CD14-positive monocyte (primary cell): ENCODE measurements around the gene UBE2E2. TPM values are rescaled to one million over a fixed set of nuclear protein-coding genes. Genes with fewer than 3 reads are reported as not detected.

Experiments used
- DNase-seq, 3 donors: peaks; one replicate each; pipeline ENCODE4 v3.0.0-alpha.2; 2011 to 2022
- H2AFZ ChIP-seq: 2 replicates; pipeline ENCODE4 v1.6.0; 2012; ENCODE audit warnings: mild to moderate bottlenecking, low read depth, low read length, inconsistent platforms; ENCODE audit not compliant: insufficient read depth, poor library complexity, severe bottlenecking
- H3K27ac ChIP-seq, 2 donors: 1 replicate in 1 of 2; 2 replicates in 1 of 2; pipeline ENCODE4 v1.5.1; 2012 to 2013; ENCODE audit warnings: low read length in 2 of 2, control low read depth in 1 of 2, inconsistent platforms in 1 of 2, low read depth in 1 of 2, mild to moderate bottlenecking in 1 of 2
- H3K27me3 ChIP-seq, 2 donors: one replicate each; pipeline versions ENCODE4 v1.6.0 to v1.6.1; 2011 to 2013; ENCODE audit warnings: low read length in 2 of 2; ENCODE audit not compliant: control insufficient read depth in 2 of 2, insufficient read depth in 2 of 2
- H3K36me3 ChIP-seq, 2 donors: replicated peaks in 1 of 2; 1 replicate in 1 of 2; 2 replicates in 1 of 2; pipeline versions ENCODE4 v1.5.1 to v1.6.1; 2012 to 2013; ENCODE audit warnings: low read length in 2 of 2, control low read depth in 1 of 2, inconsistent platforms in 1 of 2, mild to moderate bottlenecking in 1 of 2; ENCODE audit not compliant: insufficient read depth in 2 of 2, control insufficient read depth in 1 of 2
- H3K4me1 ChIP-seq, 2 donors: 1 replicate in 1 of 2; 2 replicates in 1 of 2; pipeline versions ENCODE4 v1.5.1 to v1.6.1; 2012 to 2013; ENCODE audit warnings: low read length in 2 of 2, control low read depth in 1 of 2, inconsistent platforms in 1 of 2, mild to moderate bottlenecking in 1 of 2, moderate library complexity in 1 of 2; ENCODE audit not compliant: insufficient read depth in 2 of 2, control insufficient read depth in 1 of 2
- H3K4me2 ChIP-seq: replicated peaks from 2 replicates; pipeline ENCODE3; 2012; ENCODE audit warnings: low read length, moderate library complexity, mild to moderate bottlenecking; ENCODE audit not compliant: poor library complexity, severe bottlenecking; ENCODE audit errors: extremely low read depth
- H3K4me3 ChIP-seq, 3 experiments: fragments of 200-600 bp in 1 of 3; sonication (generic) in 1 of 3; replicated peaks in 1 of 3; 1 replicate in 2 of 3; 2 replicates in 1 of 3; pipeline ENCODE4 v1.5.1; 2011 to 2013; ENCODE audit warnings: low read length in 3 of 3, mild to moderate bottlenecking in 3 of 3, control low read depth in 2 of 3, low read depth in 2 of 3, inconsistent platforms in 1 of 3, moderate library complexity in 1 of 3
- H3K79me2 ChIP-seq: 2 replicates; pipeline ENCODE4 v1.6.0; 2012; ENCODE audit warnings: mild to moderate bottlenecking, control low read depth, inconsistent platforms, low read length, moderate library complexity; ENCODE audit not compliant: insufficient read depth
- H3K9ac ChIP-seq: 2 replicates; pipeline ENCODE4 v1.6.0; 2017; ENCODE audit warnings: low read length, mild to moderate bottlenecking; ENCODE audit not compliant: insufficient read depth, poor library complexity, severe bottlenecking
- H3K9me3 ChIP-seq, 2 donors: replicated peaks in 1 of 2; 1 replicate in 1 of 2; 2 replicates in 1 of 2; pipeline versions ENCODE4 v1.5.1 to v1.6.1; 2012 to 2013; ENCODE audit warnings: low read length in 2 of 2, control low read depth in 1 of 2; ENCODE audit not compliant: control insufficient read depth in 1 of 2, insufficient read depth in 1 of 2
- H4K20me1 ChIP-seq: 2 replicates; pipeline ENCODE4 v1.6.0; 2012; ENCODE audit warnings: mild to moderate bottlenecking, low read length, control low read depth, moderate library complexity; ENCODE audit not compliant: insufficient read depth
- H3K27ac Mint-ChIP-seq, 7 donors: one replicate each; pipeline ENCODE4 v1.8.0; 2020; ENCODE audit warnings: mild to moderate bottlenecking in 7 of 7, mixed read lengths in 7 of 7, moderate library complexity in 6 of 7, inconsistent platforms in 2 of 7
- H3K27me3 Mint-ChIP-seq, 3 donors: one replicate each; pipeline ENCODE4 v1.8.0; 2021 to 2022; ENCODE audit warnings: low read depth in 3 of 3, mild to moderate bottlenecking in 3 of 3, mixed read lengths in 3 of 3, moderate library complexity in 3 of 3, inconsistent platforms in 1 of 3
- H3K36me3 Mint-ChIP-seq, 2 donors: one replicate each; pipeline ENCODE4 v1.8.0; 2020; ENCODE audit warnings: mixed read lengths in 2 of 2, inconsistent platforms in 1 of 2, mild to moderate bottlenecking in 1 of 2
- H3K4me1 Mint-ChIP-seq: one replicate; pipeline ENCODE4 v1.8.0; 2020; ENCODE audit warnings: mild to moderate bottlenecking, mixed read lengths
- H3K4me3 Mint-ChIP-seq, 2 donors: one replicate each; pipeline ENCODE4 v1.8.0; 2020; ENCODE audit warnings: mild to moderate bottlenecking in 2 of 2, mixed read lengths in 2 of 2, moderate library complexity in 1 of 2
- H3K9me3 Mint-ChIP-seq, 7 donors: one replicate each; pipeline ENCODE4 v1.8.0; 2020 to 2022; ENCODE audit warnings: mixed read lengths in 7 of 7, mild to moderate bottlenecking in 6 of 7, moderate library complexity in 6 of 7, inconsistent platforms in 2 of 7
- CTCF ChIP-seq: fragments of 200-600 bp; IDR thresholded peaks from one replicate; pipeline ENCODE4 v1.8.0; 2022; ENCODE audit warnings: antibody characterized with exemption, mild to moderate bottlenecking
- WGBS: methylation state at CpG from one replicate; pipeline ENCODE4 v1.1.5; 2013; ENCODE audit warnings: missing lambda C conversion rate; ENCODE audit not compliant: insufficient coverage; 5-methylcytosine and 5-hydroxymethylcytosine counted together
- intact Hi-C, 2 donors: fragments of 100-400 bp; cut with micrococcal nuclease; formaldehyde crosslinking; loops; one replicate each; pipeline versions ENCODE4 v1.15.0 to v1.15.1; 2023
- polyA plus RNA-seq, 3 donors: library from polyadenylated mRNA; depleted of rRNA in 1 of 3; unstranded in 2 of 3; stranded (reverse) in 1 of 3; fragments of 300-500 nt in 2 of 3; fragments of >200 nt in 1 of 3; fragmentation: Illumina TruSeq in 2 of 3; gene quantifications; 1 replicate in 2 of 3; 2 replicates in 1 of 3; pipeline ENCODE4 v1.2.3, GENCODE V29; 2012 to 2021

Gene UBE2E2
- polyA plus RNA-seq, 3 donors = 25.8 to 78.0 (median 66.3) TPM

GRCh38 chr3:23201154-23201838, 1.8 kb upstream of the UBE2E2 start:
- H3K36me3 Mint-ChIP-seq = peaks cover 0 to 3% of the 10 kb centered on the region in 2 donors
- Histone ChIP-seq H3K36me3 (no peaks in the 10 kb centered on the region), H4K20me1 (peaks cover 22% of the 10 kb centered on the region), H2AFZ (no peak overlapping the region), H3K27me3 (no peaks in the 10 kb centered on the region), H3K27ac (no peak overlapping the region), H3K9ac (no peak overlapping the region), H3K9me3 (no peaks in the 10 kb centered on the region), H3K4me3 (no peak overlapping the region), H3K79me2 (peaks cover 30% of the 10 kb centered on the region), H3K4me2 (no peak overlapping the region), H3K4me1 (peaks cover 10 to 14% of the 10 kb centered on the region in 2 donors)
- H3K27me3 Mint-ChIP-seq = peaks cover 5 to 11% (median 7%) of the 10 kb centered on the region in 3 donors
- peak overlapping the region; percentile 13 to 28 for H3K4me3 Mint-ChIP-seq
- 93% methylated on average over 6 of the region's 10 CpGs for WGBS
- peak overlapping the region in 3 of 7 donors; percentile 21 to 69 (median 26) for H3K27ac Mint-ChIP-seq
- DNase-seq = no peak
- intact Hi-C loops = loop anchor here in 1 of 2 donors (10.0 kb wide), 1 partner anchor 744 kb away; the partner anchor contains the start of gene NR1D2
- H3K4me1 Mint-ChIP-seq = peaks cover 19% of the 10 kb centered on the region
- peaks cover 0 to 3% (median 0%) of the 10 kb centered on the region in 7 donors for H3K9me3 Mint-ChIP-seq
- TF ChIP-seq CTCF = no peak

GRCh38 chr3:23202203-23202920, 765 bp upstream of the UBE2E2 start:
- peaks cover 39% of the 10 kb centered on the region for H3K79me2 ChIP-seq
- H3K36me3 Mint-ChIP-seq = peaks cover 0 to 3% of the 10 kb centered on the region in 2 donors
- no peak for TF ChIP-seq CTCF
- peak overlapping the region; percentile 0 to 93 for H3K27ac ChIP-seq
- H3K4me3 Mint-ChIP-seq = peak overlapping the region; percentile 89 to 90
- peaks cover 5 to 11% (median 7%) of the 10 kb centered on the region in 3 donors for H3K27me3 Mint-ChIP-seq
- H4K20me1 ChIP-seq = peaks cover 31% of the 10 kb centered on the region
- H3K27me3 ChIP-seq = no peaks in the 10 kb centered on the region
- H2AFZ ChIP-seq = peak overlapping the region; percentile 87
- H3K4me1 ChIP-seq = peaks cover 10 to 14% of the 10 kb centered on the region in 2 donors
- H3K36me3 ChIP-seq = no peaks in the 10 kb centered on the region
- H3K9ac ChIP-seq = peak overlapping the region; percentile 93
- peak in 2 of 3 donors; percentile 23 to 60 for DNase-seq
- peaks cover 25% of the 10 kb centered on the region for H3K4me1 Mint-ChIP-seq
- 22% methylated on average over 23 of the region's 41 CpGs for WGBS
- peak overlapping the region; percentile 24 to 86 (median 80) for H3K27ac Mint-ChIP-seq
- intact Hi-C loops = loop anchor here in 1 of 2 donors (10.0 kb wide), 1 partner anchor 742 kb away; the partner anchor contains the start of gene NR1D2
- peak overlapping the region; percentile 84 to 97 (median 84) for H3K4me3 ChIP-seq
- peaks cover 0 to 3% (median 0%) of the 10 kb centered on the region in 7 donors for H3K9me3 Mint-ChIP-seq
- H3K9me3 ChIP-seq = no peaks in the 10 kb centered on the region
- H3K4me2 ChIP-seq = peak overlapping the region; percentile 87
